Endothelial cell of umbilical vein (primary cell): ENCODE measurements around the gene RGL3. TPM values are rescaled to one million over a fixed set of nuclear protein-coding genes. Genes with fewer than 3 reads are reported as not detected.

ENCODE experiments used
- BruUV-seq: library from RNA; stranded (reverse); fragments of 400-500 nt; replicated peaks from 2 replicates; lab custom pipeline; 2021; lab: Mats Ljungman, UMichigan
- CTCF ChIA-PET: fragments of 300-600, 350-600 bp; sonication (Branson Sonifier 250); formaldehyde crosslinking; loops from one replicate; lab custom pipeline; 2021; ENCODE audit warnings: antibody characterized with exemption, inconsistent platforms; lab: Charles Lee
- POLR2A ChIA-PET: fragments of 300-600, 350-600 bp; sonication (Branson Sonifier 250); formaldehyde crosslinking; loops from one replicate; lab custom pipeline; 2021; ENCODE audit warnings: antibody characterized with exemption, inconsistent platforms; lab: Charles Lee
- DNase-seq: peaks from one replicate; pipeline ENCODE4 v3.0.0-alpha.2; 2011; ENCODE audit warnings: low read depth, low spot score
- FAIRE-seq: peaks from 2 replicates; lab custom pipeline; 2011; peaks lifted over from hg19 to GRCh38; lab: Jason Lieb, UNC
- H2AFZ ChIP-seq: 2 replicates; pipeline ENCODE4 v1.6.0; 2012; ENCODE audit warnings: low read depth, low read length, control low read depth, inconsistent platforms
- H3K27ac ChIP-seq: 2 replicates; pipeline ENCODE4 v1.5.1; 2011; ENCODE audit warnings: low read depth, mild to moderate bottlenecking, control low read depth, low read length, moderate library complexity; ENCODE audit not compliant: insufficient read depth
- H3K27me3 ChIP-seq, 2 experiments: 2 replicates each; pipeline versions ENCODE4 v1.6.0 to v1.6.1; 2011; ENCODE audit warnings: low read length in 2 of 2, mixed read lengths in 1 of 2; ENCODE audit not compliant: control insufficient read depth in 2 of 2, insufficient read depth in 2 of 2
- H3K36me3 ChIP-seq, 2 experiments: 2 replicates in 1 of 2; 3 replicates in 1 of 2; pipeline ENCODE4 v1.5.1; 2011; ENCODE audit warnings: low read length in 2 of 2, mild to moderate bottlenecking in 1 of 2, moderate library complexity in 1 of 2; ENCODE audit not compliant: control insufficient read depth in 2 of 2, insufficient read depth in 2 of 2; ENCODE audit errors: extremely low read depth in 1 of 2
- H3K4me1 ChIP-seq: 3 replicates; pipeline ENCODE4 v1.5.1; 2011; ENCODE audit warnings: mild to moderate bottlenecking, low read length; ENCODE audit not compliant: control insufficient read depth, insufficient read depth; ENCODE audit errors: extremely low read depth
- H3K4me2 ChIP-seq: 2 replicates; pipeline ENCODE4 v1.6.1; 2011; ENCODE audit warnings: low read length, control low read depth, mixed read lengths; ENCODE audit not compliant: insufficient read depth
- H3K4me3 ChIP-seq, 3 experiments: fragments of 200-600 bp in 1 of 3; sonication (generic), shearing (Covaris generic) in 1 of 3; replicated peaks in 1 of 3; 2 replicates each; pipeline ENCODE4 v1.5.1; 2011 to 2016; ENCODE audit warnings: control low read depth in 3 of 3, low read length in 3 of 3, mild to moderate bottlenecking in 2 of 3, inconsistent platforms in 1 of 3, low read depth in 1 of 3, moderate library complexity in 1 of 3; ENCODE audit not compliant: insufficient read depth in 1 of 3
- H3K79me2 ChIP-seq: 2 replicates; pipeline ENCODE4 v1.6.0; 2012; ENCODE audit warnings: low read length, inconsistent platforms; ENCODE audit not compliant: control insufficient read depth, insufficient read depth
- H3K9ac ChIP-seq: replicated peaks from 2 replicates; pipeline ENCODE3; 2011; ENCODE audit warnings: low read length, control low read depth; ENCODE audit not compliant: insufficient read depth; ENCODE audit errors: extremely low read depth
- H3K9me1 ChIP-seq: replicated peaks from 3 replicates; pipeline ENCODE4 v1.6.0; 2011; ENCODE audit warnings: mild to moderate bottlenecking, low read length; ENCODE audit not compliant: control insufficient read depth, insufficient read depth; ENCODE audit errors: extremely low read depth
- H3K9me3 ChIP-seq: replicated peaks from 2 replicates; pipeline ENCODE4 v1.5.1; 2012; ENCODE audit warnings: low read length, inconsistent platforms; ENCODE audit not compliant: control insufficient read depth, insufficient read depth
- H4K20me1 ChIP-seq: replicated peaks from 2 replicates; pipeline ENCODE3; 2011; ENCODE audit warnings: mild to moderate bottlenecking, low read length; ENCODE audit not compliant: control insufficient read depth, insufficient read depth; ENCODE audit errors: extremely low read depth
- CTCF ChIP-seq, 2 donors: IDR thresholded peaks; 1 replicate in 1 of 2; 2 replicates in 1 of 2; pipeline ENCODE4 v1.5.1; 2011; ENCODE audit warnings: low read length in 2 of 2, mild to moderate bottlenecking in 2 of 2, moderate library complexity in 2 of 2, control low read depth in 1 of 2, inconsistent platforms in 1 of 2, low read depth in 1 of 2; ENCODE audit not compliant: insufficient read depth in 1 of 2; ENCODE audit errors: extremely low read depth in 1 of 2
- EZH2 ChIP-seq: IDR thresholded peaks from 2 replicates; pipeline ENCODE4 v1.6.1; 2012; ENCODE audit warnings: borderline replicate concordance, low read depth, mild to moderate bottlenecking, moderate library complexity, low read length, inconsistent platforms; ENCODE audit not compliant: severe bottlenecking
- FOS ChIP-seq: IDR thresholded peaks from 2 replicates; pipeline ENCODE4 v1.6.1; 2011; ENCODE audit warnings: mild to moderate bottlenecking, low read length, moderate library complexity, borderline replicate concordance; ENCODE audit not compliant: insufficient read depth
- GATA2 ChIP-seq: IDR thresholded peaks from 2 replicates; pipeline ENCODE4 v1.7.0; 2011; ENCODE audit warnings: low read depth, mild to moderate bottlenecking, moderate library complexity, mixed read lengths, low read length; ENCODE audit not compliant: insufficient read length, insufficient read depth
- JUN ChIP-seq: IDR thresholded peaks from 2 replicates; pipeline ENCODE4 v1.6.1; 2011; ENCODE audit warnings: borderline replicate concordance, low read depth; ENCODE audit not compliant: insufficient read length, insufficient read depth
- MAX ChIP-seq: IDR thresholded peaks from 2 replicates; pipeline ENCODE4 v1.6.1; 2011; ENCODE audit not compliant: insufficient read depth, insufficient read length
- MYC ChIP-seq: IDR thresholded peaks from one replicate; pipeline ENCODE4 v1.6.1; 2011; ENCODE audit warnings: mild to moderate bottlenecking, low read depth, low read length
- POLR2A ChIP-seq: IDR thresholded peaks from 2 replicates; pipeline ENCODE4 v1.6.1; 2012; ENCODE audit warnings: low read depth, mild to moderate bottlenecking, control low read depth, low read length
- POLR2AphosphoS5 ChIP-seq: IDR thresholded peaks from 2 replicates; pipeline ENCODE4 v1.6.1; 2012; ENCODE audit warnings: low read depth, mild to moderate bottlenecking, control low read depth, low read length, moderate library complexity; ENCODE audit not compliant: insufficient read depth
- dilution Hi-C: fragments of 300-500 bp; cut with MboI; formaldehyde crosslinking; loops from one replicate; pipeline ENCODE4 v1.15.0; 2019; ENCODE audit warnings: low sequenced_read_pairs; ENCODE audit not compliant: extremely low pct_ligation_motif_present
- intact Hi-C: fragments of 100-400 bp; cut with micrococcal nuclease; formaldehyde crosslinking; loops from one replicate; pipeline ENCODE4 v1.10.0; 2022
- polyA plus RNA-seq, 4 experiments: library from polyadenylated mRNA; depleted of rRNA in 3 of 4; stranded (reverse) in 3 of 4; unstranded in 1 of 4; fragments of >200 nt; gene quantifications; 2 replicates each; pipeline versions ENCODE4 v1.2.1 to v1.2.3, GENCODE V29; 2011 to 2012; ENCODE audit warnings: missing spikeins in 1 of 4
- total RNA-seq: library from RNA; stranded (reverse); gene quantifications from 2 replicates; pipeline ENCODE4 v1.2.3, GENCODE V29; 2021

The RGL3 gene
- total and polyA plus RNA-seq, 2 donors (not counting 3 experiments of a cell fraction or from before 2014, with no cell fraction given) = 0.23 to 5.2 TPM

DNA sequence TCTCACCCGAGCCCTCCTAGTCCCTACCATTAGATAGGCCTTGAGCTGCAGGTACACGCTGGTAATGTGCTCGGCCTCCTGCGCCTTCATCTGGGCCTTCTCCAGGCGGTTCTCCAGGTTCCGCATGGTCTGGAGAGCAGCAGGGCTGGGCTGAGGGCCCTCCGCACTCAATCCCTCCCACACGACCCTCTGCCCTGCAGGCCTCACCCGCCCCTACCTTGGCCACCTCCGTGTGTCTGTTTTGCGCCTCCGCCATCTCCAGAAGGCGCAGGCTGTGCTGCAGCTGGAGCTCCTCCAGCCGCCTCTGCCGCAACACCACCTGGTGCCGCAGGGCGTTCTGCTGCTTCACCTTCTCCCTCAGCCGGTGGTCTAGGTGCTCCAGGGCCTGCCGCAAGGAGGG, 7.5 kb upstream of the RGL3 start:
- Histone ChIP-seq H2AFZ (no peak overlapping the region), H3K79me2 (no peaks in the 10 kb centered on the region), H3K4me1 (no peaks in the 10 kb centered on the region), H3K36me3 (no peaks in the 10 kb centered on the region), H3K9ac (no peak overlapping the region), H3K27me3 (peaks cover 13 to 23% of the 10 kb centered on the region in 2 experiments), H3K27ac (no peak overlapping the region), H3K4me2 (no peak overlapping the region), H4K20me1 (no peaks in the 10 kb centered on the region), H3K9me1 (no peaks in the 10 kb centered on the region), H3K9me3 (no peaks in the 10 kb centered on the region), H3K4me3 (no peak overlapping the region)
- dilution Hi-C loops (no loop called here), intact Hi-C loops (no loop called here)
- CTCF ChIA-PET = no interaction called here
- FAIRE-seq (no peak), DNase-seq (no peak)
- no TSS peak for BruUV-seq
- TF ChIP-seq CTCF (IDR thresholded peaks at IDR 0.05; ENCODE audit: extremely low read depth in 1 of 2, insufficient read depth in 1 of 2, low read depth in 1 of 2, low read length in 2 of 2) (no peak), JUN (no peak), POLR2A (no peak), GATA2 (no peak), POLR2AphosphoS5 (no peak), MYC (no peak), FOS (no peak), MAX (no peak), EZH2 (no peak)
- POLR2A ChIA-PET = interaction anchor here (0.6 kb wide), 1 partner anchor 44 kb away, joined by 9 read pairs; no protein-coding TSS in a partner anchor
